DOHH2 (cell line): ENCODE measurements around the gene DTHD1.

Experiments used
- CTCF ChIP-seq: fragments of 200-600 bp; sonication (generic); IDR thresholded peaks from one replicate; pipeline ENCODE4 v1.5.1; 2014; ENCODE audit warnings: antibody characterized with exemption, mild to moderate bottlenecking, low read depth, low read length; ENCODE audit not compliant: poor library complexity, severe bottlenecking
- EZH2phosphoT487 ChIP-seq: fragments of 200-600 bp; sonication (generic); IDR thresholded peaks from 2 replicates; pipeline ENCODE4 v1.6.1; 2017; ENCODE audit warnings: borderline replicate concordance, mild to moderate bottlenecking, antibody characterized with exemption, low read length, moderate library complexity, mixed read lengths

- TF ChIP-seq CTCF: no peak
- TF ChIP-seq EZH2phosphoT487: no peak
Measured at GRCh38 chr4:36332023-36332781, 50.8 kb downstream of the DTHD1 start.
